Peyer's patch (tissue), 4 donors: ENCODE results near the gene TMEM219. TPM values are rescaled to one million over a fixed set of nuclear protein-coding genes. Genes with fewer than 3 reads are reported as not detected.

ENCODE experiments used
- DNase-seq, 3 donors: peaks; one replicate each; pipeline ENCODE4 v3.0.0-alpha.2; 2017 to 2019
- H3K27ac ChIP-seq, 4 donors: fragments of 200-600 bp; sonication (generic); one replicate each; pipeline ENCODE4 v1.5.1; 2016 to 2019
- H3K27me3 ChIP-seq, 2 donors: fragments of 200-600 bp; sonication (generic); one replicate each; pipeline ENCODE4 v1.5.1; 2019
- H3K36me3 ChIP-seq, 3 donors: fragments of 200-600 bp; sonication (generic); one replicate each; pipeline ENCODE4 v1.5.1; 2016 to 2019
- H3K4me1 ChIP-seq, 4 donors: fragments of 200-600 bp; sonication (generic); one replicate each; pipeline ENCODE4 v1.5.1; 2016 to 2019
- H3K4me3 ChIP-seq, 4 donors: fragments of 200-600 bp; sonication (generic); 1 replicate in 3 of 4; 2 replicates in 1 of 4; pipeline ENCODE4 v1.5.1; 2016 to 2019; ENCODE audit warnings: mild to moderate bottlenecking in 1 of 4
- H3K9me3 ChIP-seq, 4 donors: fragments of 200-600 bp; sonication (generic); one replicate each; pipeline ENCODE4 v1.5.1; 2016 to 2019; ENCODE audit warnings: mild to moderate bottlenecking in 1 of 4
- CTCF ChIP-seq, 6 experiments: fragments of 450-650 bp in 4 of 6; fragments of 200-600 bp in 2 of 6; sonication (generic) in 1 of 6; IDR thresholded peaks; one replicate each; pipeline ENCODE4 v1.5.1; 2017 to 2019; ENCODE audit warnings: antibody characterized with exemption in 6 of 6, mild to moderate bottlenecking in 3 of 6, moderate library complexity in 1 of 6
- POLR2A ChIP-seq, 2 donors: fragments of 450-650 bp; IDR thresholded peaks; one replicate each; pipeline ENCODE4 v1.5.1; 2017; ENCODE audit warnings: antibody characterized with exemption in 2 of 2, mild to moderate bottlenecking in 2 of 2, moderate library complexity in 2 of 2
- total RNA-seq, 4 donors: library from RNA; depleted of rRNA; stranded (reverse); fragments of >200 nt; gene quantifications; one replicate each; pipeline ENCODE4 v1.1.0, GENCODE V29; 2016

TMEM219 gene
- total RNA-seq, 4 donors from 2014 or later, result 103 to 201 (median 170) TPM

GRCh38 chr16:29996766-29997250 is 34.9 kb downstream of the TMEM219 start:
- TF ChIP-seq CTCF (IDR thresholded peaks at IDR 0.05), result no peak
- no peak for TF ChIP-seq POLR2A (IDR thresholded peaks at IDR 0.05)
- H3K4me3 ChIP-seq, result peak overlapping the region; percentile 59 to 84 (median 82)
- no peaks in the 10 kb centered on the region for H3K9me3 ChIP-seq
- H3K27me3 ChIP-seq, result no peaks in the 10 kb centered on the region
- peaks cover 0 to 48% (median 0%) of the 10 kb centered on the region in 3 donors for H3K36me3 ChIP-seq
- no peak for DNase-seq
- peak overlapping the region in 3 of 4 donors; percentile 93 to 98 (median 97) for H3K27ac ChIP-seq
- peaks cover 0 to 23% (median 2%) of the 10 kb centered on the region in 4 donors for H3K4me1 ChIP-seq

GRCh38 chr16:29999605-30000004 is 37.7 kb downstream of the TMEM219 start:
- no peak overlapping the region for H3K4me3 ChIP-seq
- TF ChIP-seq CTCF (IDR thresholded peaks at IDR 0.05) (no peak), POLR2A (IDR thresholded peaks at IDR 0.05) (no peak)
- no peaks in the 10 kb centered on the region for H3K9me3 ChIP-seq
- H3K27me3 ChIP-seq, result no peaks in the 10 kb centered on the region
- no peak for DNase-seq
- peaks cover 0 to 30% (median 0%) of the 10 kb centered on the region in 3 donors for H3K36me3 ChIP-seq
- peaks cover 0 to 12% (median under 1%) of the 10 kb centered on the region in 4 donors for H3K4me1 ChIP-seq
- no peak overlapping the region for H3K27ac ChIP-seq

- Histone ChIP-seq H3K36me3 (peaks cover 0 to 30% (median 0%) of the 10 kb centered on the region in 3 donors), H3K9me3 (no peaks in the 10 kb centered on the region), H3K4me3 (no peak overlapping the region), H3K4me1 (peaks cover 0 to 6% (median 0%) of the 10 kb centered on the region in 4 donors), H3K27ac (no peak overlapping the region), H3K27me3 (no peaks in the 10 kb centered on the region)
- DNase-seq, result no peak
- TF ChIP-seq CTCF (IDR thresholded peaks at IDR 0.05), result no peak
- no peak for TF ChIP-seq POLR2A (IDR thresholded peaks at IDR 0.05)
These were observed 39.1 kb downstream of the TMEM219 start for GRCh38 chr16:30000735-30001631.

GRCh38 chr16:30002614-30003346 is 40.9 kb downstream of the TMEM219 start:
- Histone ChIP-seq H3K27me3 (no peaks in the 10 kb centered on the region), H3K4me3 (no peak overlapping the region), H3K36me3 (peaks cover 0 to 27% (median 0%) of the 10 kb centered on the region in 3 donors), H3K9me3 (no peaks in the 10 kb centered on the region), H3K27ac (no peak overlapping the region), H3K4me1 (no peaks in the 10 kb centered on the region)
- TF ChIP-seq CTCF (IDR thresholded peaks at IDR 0.05) (no peak), POLR2A (IDR thresholded peaks at IDR 0.05) (no peak)
- no peak for DNase-seq

- Histone ChIP-seq H3K36me3 (peaks cover 0 to 20% (median 0%) of the 10 kb centered on the region in 3 donors), H3K27ac (no peak overlapping the region), H3K27me3 (no peaks in the 10 kb centered on the region)
These were observed 42.0 kb downstream of the TMEM219 start for GRCh38 chr16:30003670-30004423.

More at GRCh38 chr16:30003670-30004423, 42.0 kb downstream of the TMEM219 start:
- Histone ChIP-seq H3K4me1 (no peaks in the 10 kb centered on the region), H3K9me3 (no peaks in the 10 kb centered on the region), H3K4me3 (no peak overlapping the region)
- no peak for TF ChIP-seq CTCF (IDR thresholded peaks at IDR 0.05)
- TF ChIP-seq POLR2A (IDR thresholded peaks at IDR 0.05), result no peak
- no peak for DNase-seq
